HEK293T (cell line): ENCODE results near the gene TIE1.

Experiments
- ARNT ChIP-seq: fragments of 450-650 bp; IDR thresholded peaks from 2 replicates; pipeline ENCODE4 v1.6.1; 2017; ENCODE audit warnings: mild to moderate bottlenecking
- BHLHE40 ChIP-seq: fragments of 450-650 bp; IDR thresholded peaks from 2 replicates; pipeline ENCODE4 v1.6.1; 2016; ENCODE audit warnings: mild to moderate bottlenecking, moderate library complexity, borderline replicate concordance
- CTBP1 ChIP-seq: fragments of 450-650 bp; IDR thresholded peaks from 2 replicates; pipeline ENCODE4 v1.6.1; 2016; ENCODE audit warnings: borderline replicate concordance
- ELF4 ChIP-seq: fragments of 450-650 bp; IDR thresholded peaks from 2 replicates; pipeline ENCODE4 v1.6.1; 2017; ENCODE audit warnings: antibody characterized with exemption
- FOXA1 ChIP-seq: fragments of 450-650 bp; IDR thresholded peaks from 2 replicates; pipeline ENCODE4 v1.6.1; 2016; ENCODE audit warnings: mild to moderate bottlenecking
- FOXK2 ChIP-seq: fragments of 450-650 bp; IDR thresholded peaks from 2 replicates; pipeline ENCODE4 v1.6.1; 2016; ENCODE audit warnings: mild to moderate bottlenecking
- FOXM1 ChIP-seq: fragments of 450-650 bp; IDR thresholded peaks from 2 replicates; pipeline ENCODE4 v1.6.1; 2017; ENCODE audit warnings: mild to moderate bottlenecking, borderline replicate concordance
- HDGF ChIP-seq: fragments of 450-650 bp; IDR thresholded peaks from 2 replicates; pipeline ENCODE4 v1.6.1; 2017; ENCODE audit warnings: antibody characterized with exemption, borderline replicate concordance
- L3MBTL2 ChIP-seq: fragments of 450-650 bp; conservative IDR thresholded peaks from 2 replicates; pipeline ENCODE4 v1.6.1; 2016; ENCODE audit warnings: mild to moderate bottlenecking
- SP1 ChIP-seq: fragments of 450-650 bp; IDR thresholded peaks from 2 replicates; pipeline ENCODE4 v1.6.1; 2017
- SUZ12 ChIP-seq: fragments of 450-650 bp; IDR thresholded peaks from 2 replicates; pipeline ENCODE4 v1.6.1; 2016; ENCODE audit warnings: mild to moderate bottlenecking
- TARDBP ChIP-seq: fragments of 450-650 bp; IDR thresholded peaks from 2 replicates; pipeline ENCODE4 v1.6.1; 2016
- ZNF384 ChIP-seq: fragments of 450-650 bp; IDR thresholded peaks from 2 replicates; pipeline ENCODE4 v1.6.1; 2016

GRCh38 chr1:43324810-43325209 is 24.0 kb downstream of the TIE1 start:
- TF ChIP-seq SP1: no peak
- TF ChIP-seq BHLHE40: no peak
- no peak for TF ChIP-seq TARDBP
- no peak for TF ChIP-seq FOXA1
- no peak for TF ChIP-seq ELF4
- TF ChIP-seq SUZ12: no peak
- no peak for TF ChIP-seq FOXK2
- no peak for TF ChIP-seq CTBP1
- TF ChIP-seq ARNT: no peak
- TF ChIP-seq HDGF: no peak
- no peak for TF ChIP-seq ZNF384
- TF ChIP-seq FOXM1: no peak
- no peak for TF ChIP-seq L3MBTL2
